Measurements from ENCODE around the gene SLC2A14.
"Not testable (repeated sequence)": the region's sequence is repeated elsewhere in the genome, so short reads cannot be mapped to it uniquely, and the experiment has no call there.

The SLC2A14 gene

DNA sequence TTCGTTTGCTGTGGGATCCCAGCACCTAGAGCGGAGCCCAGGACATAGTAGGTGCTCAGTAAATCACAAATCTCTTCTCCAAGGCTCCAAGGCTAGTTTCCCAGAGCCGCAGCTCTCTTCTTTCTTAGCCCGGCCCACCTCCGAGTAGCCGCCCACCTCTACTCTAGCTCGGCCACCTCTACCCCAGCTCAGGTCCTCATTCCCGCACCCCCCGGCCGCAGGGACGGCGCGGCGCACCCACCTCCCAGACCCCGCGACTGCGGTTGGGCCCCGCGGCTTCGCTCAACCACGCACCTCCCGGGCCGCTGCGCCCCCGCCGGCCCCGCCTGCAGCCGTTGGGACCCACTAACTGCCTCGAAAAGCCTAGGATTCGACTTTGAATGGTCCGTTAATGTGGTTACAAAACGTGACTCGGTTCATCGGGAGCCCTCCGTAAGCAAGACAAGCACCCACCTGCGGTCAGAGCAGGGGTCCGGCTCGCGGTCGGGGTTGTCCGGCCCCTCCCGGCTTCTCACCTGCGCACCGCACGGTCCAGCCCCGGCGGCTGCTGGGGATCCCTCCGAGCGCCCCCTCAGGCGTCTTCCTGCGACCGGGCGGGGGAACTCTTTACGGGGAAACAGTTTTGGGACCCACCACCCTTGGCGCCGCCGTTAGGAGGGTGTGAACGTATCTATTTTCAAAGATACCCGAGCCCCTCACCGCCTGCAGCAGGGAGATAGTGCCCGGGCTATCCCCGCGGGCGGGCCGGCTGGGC, at the start of gene SLC2A14:
Gene SLC2A14, minus strand, starts transcription at position 350 of the 754 bp plus-strand sequence. CDS start 3,035 bp downstream, outside the sequence.
- DNase-seq = no peak

DNA sequence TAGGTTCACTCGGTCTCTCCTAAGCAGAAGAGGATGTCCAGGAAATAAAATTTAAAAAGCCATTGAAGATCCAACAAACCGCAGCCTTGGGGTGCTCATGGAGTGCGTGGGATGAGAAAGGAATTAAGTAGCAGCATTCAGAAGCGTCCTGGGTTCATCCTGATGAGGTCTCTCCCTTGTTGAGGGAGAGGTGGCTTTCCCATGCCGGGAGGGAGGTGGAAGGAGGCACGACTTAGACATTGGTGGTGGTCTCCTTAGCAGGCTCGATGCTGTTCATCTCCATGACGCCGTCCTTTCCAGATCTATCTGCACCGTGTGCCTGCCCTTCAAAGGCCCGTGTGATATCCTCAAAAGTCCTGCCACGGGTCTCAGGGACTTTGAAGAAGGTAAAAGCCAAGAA, 48.5 kb upstream of the SLC2A14 start:
- not testable (repeated sequence) for DNase-seq

DNA sequence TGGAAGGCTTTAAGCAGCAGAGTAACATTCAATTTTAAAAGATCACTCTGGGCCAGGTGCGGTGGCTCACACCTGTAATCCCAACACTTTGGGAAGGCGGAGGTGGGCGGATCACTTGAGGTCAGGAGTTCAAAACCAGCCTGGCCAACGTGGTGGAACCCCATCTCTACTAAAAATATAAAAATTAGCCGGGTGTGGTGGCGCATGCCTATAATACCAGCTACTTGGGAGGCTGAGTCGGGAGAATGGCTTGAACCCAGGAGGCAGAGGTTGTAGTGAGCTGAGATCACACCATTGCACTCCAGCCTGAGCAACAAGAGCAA, 45.5 kb upstream of the SLC2A14 start:
- not testable (repeated sequence) for DNase-seq

- no peak for DNase-seq
These were observed 44.9 kb upstream of the SLC2A14 start for GRCh38 chr12:7917392-7918267.

DNA sequence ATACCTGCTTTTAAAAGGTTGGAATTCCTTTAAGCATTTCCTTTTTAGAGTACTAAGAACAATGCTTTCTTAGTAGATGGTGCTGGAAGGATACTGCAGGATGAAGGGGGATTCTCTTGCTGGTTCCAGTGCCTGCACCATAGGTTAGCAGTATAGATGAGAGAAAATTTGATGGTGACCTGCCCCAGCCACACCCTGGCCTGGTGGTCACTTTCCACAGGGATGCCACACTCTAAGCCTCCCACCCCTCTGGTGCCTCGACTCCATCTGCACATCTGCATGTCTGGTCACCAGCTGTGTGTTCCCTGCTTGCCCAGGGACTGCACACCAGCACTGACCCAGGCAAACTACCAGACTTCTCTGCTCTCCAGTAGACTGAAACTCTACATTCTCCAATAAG, 44.2 kb upstream of the SLC2A14 start:
- DNase-seq = no peak

DNA sequence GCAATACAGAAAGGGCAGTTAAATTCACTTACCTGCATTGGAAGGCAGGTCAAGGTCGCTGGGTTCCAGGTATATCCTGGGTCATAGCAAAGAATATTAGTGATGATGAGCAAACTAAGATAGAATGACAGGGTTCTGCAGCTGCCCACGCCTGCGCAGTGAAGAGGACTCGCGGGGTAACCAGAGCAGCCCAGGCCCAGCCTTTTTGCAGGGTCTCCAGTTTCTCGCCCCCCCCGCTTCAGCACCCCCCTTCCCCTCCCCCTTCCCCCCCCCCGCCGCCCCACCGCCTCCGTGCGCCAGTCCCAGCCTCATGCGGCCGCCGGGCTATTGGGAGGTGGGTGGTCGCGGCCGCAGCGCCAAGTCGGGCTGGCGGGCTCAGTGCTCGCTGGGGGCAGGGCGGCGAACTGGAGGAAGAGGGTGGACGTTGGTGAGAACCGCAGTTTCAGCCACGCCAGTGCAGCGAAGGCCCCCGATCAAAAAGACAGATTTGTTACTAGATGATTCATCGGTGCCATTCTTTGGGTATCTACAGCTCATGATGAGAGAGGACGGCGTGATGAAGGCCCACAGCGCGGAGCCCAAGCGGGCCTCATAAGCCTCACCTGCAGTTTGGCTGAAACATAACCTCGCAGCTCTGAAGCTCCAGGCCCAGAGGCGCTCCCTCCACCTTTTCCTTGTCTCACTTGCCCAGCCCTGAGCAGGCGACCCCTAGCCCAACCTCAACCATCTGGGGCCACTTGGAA, 43.1 kb upstream of the SLC2A14 start:
- DNase-seq = no peak

- not testable (repeated sequence) for DNase-seq
These were observed 37.4 kb upstream of the SLC2A14 start for GRCh38 chr12:7910106-7910505.

DNA sequence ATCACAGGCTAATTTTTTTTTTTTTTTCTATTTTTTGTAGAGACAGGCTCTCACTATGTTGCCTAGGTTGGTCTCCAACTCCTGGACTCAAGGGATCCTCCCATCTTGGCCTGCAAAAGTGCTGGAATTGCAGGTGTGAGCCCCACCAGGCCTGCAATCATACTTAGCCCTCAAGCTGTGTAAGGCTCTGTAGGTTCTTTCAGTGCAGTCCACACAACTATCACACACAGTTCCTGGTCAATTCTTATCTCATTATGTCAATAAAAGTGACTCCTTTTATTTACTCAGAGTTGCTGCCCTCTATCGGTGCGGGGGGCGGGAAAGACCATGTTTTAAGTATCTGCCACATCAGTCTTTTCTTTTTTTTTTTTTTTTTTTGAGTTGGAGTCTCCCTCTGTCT, 34.3 kb upstream of the SLC2A14 start:
- peak; percentile 61 for DNase-seq

GRCh38 chr12:7906303-7906702, 33.6 kb upstream of the SLC2A14 start:
- DNase-seq = not testable (repeated sequence)

GRCh38 chr12:7905600-7906125, 32.9 kb upstream of the SLC2A14 start:
- DNase-seq = not testable (repeated sequence)

GRCh38 chr12:7905071-7905470, 32.4 kb upstream of the SLC2A14 start:
- peak; percentile 11 for DNase-seq

GRCh38 chr12:7902416-7902815, 29.7 kb upstream of the SLC2A14 start:
- DNase-seq = not testable (repeated sequence)

DNA sequence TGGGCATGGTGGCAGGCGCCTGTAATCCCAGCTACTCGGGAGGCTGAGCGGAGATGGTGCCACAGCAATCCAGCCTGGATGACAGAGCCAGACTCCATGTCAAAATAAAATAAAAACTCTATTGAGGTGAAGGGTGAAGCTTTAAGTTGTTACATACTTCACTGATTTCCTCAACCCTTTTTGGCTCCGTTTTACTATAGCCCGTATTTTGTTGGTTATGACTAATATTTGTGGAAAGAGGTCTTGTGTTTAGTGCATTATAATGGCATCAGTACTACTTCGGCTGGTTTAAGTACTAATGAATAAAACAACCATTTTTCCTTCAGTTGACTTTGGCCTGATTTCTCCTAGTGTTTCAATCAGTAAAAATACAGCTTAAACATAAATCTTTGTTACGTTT, 27.0 kb upstream of the SLC2A14 start:
- DNase-seq = no peak

GRCh38 chr12:7896726-7897125, 24.0 kb upstream of the SLC2A14 start:
- not testable (repeated sequence) for DNase-seq

DNA sequence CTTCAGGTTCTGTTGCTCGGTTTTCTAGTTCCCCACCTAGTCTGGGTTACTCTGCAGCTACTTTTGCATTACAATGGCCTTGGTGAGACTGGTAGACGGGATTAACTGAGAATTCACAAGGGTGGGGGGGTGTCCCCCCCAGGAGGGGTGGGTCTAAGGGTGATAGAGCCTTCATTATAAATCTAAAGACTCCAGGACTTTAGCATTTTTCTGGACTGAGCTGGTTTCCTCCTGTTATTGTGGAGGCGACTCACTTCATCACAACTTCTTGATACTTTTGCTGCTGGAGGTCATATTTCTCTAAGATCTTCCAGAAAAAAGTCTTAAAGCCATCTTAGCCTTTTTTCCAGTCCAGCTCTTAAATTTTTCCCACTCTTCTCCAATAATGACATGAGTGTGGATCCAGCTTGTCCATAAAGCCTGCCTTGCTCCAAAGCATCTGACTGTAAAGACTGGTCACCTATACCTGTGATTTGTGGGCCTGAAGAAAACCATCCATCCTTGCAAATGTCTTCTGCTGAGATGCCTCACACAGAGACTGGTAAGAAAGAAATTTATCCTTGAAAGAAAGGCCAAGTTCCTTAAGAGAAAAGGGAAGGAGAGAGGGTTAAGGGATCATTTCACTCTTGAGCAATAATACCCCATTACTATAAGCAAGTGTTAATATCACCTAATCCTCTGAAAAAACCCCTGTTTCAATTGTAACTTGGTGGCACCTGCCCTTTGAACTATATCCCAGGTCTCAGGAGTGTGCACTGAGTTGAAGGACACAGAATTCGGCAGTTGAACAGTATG, 19.7 kb upstream of the SLC2A14 start:
- no peak for DNase-seq

DNA sequence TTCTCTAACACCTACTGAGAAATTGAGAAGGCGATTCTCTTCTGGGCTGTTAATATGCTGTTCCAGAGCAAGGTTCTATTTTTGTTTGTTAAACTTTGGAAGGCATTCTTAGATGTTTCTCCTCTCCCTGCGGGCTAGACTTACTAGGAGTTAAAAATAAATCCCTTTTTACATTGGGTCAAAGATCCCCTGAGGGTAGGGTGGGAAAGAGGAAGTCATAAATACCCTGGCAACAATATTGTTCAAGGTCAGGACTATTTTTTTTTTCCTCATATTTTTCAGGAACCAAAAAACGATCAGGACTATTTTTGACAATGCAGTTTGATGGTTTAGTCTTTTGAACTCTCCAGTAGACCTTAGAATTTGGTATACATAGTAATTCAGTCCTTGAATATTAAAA, 12.0 kb upstream of the SLC2A14 start:
- no peak for DNase-seq

DNA sequence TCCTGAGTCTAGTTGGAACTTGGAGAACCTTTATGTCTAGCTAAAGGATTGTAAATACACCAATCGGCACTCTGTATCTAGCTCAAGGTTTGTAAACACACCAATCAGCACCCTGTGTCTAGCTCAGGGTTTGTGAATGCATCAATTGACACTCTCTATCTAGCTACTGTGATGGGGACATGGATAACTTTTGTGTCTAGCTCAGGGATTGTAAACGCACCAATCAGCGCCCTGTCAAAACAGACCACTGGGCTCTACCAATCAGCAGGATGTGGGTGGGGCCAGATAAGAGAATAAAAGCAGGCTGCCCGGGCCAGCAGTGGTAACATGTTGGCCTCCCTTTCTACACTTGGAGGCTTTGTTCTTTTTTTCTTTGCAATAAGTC, 9.0 kb upstream of the SLC2A14 start:
- not testable (repeated sequence) for DNase-seq

DNA sequence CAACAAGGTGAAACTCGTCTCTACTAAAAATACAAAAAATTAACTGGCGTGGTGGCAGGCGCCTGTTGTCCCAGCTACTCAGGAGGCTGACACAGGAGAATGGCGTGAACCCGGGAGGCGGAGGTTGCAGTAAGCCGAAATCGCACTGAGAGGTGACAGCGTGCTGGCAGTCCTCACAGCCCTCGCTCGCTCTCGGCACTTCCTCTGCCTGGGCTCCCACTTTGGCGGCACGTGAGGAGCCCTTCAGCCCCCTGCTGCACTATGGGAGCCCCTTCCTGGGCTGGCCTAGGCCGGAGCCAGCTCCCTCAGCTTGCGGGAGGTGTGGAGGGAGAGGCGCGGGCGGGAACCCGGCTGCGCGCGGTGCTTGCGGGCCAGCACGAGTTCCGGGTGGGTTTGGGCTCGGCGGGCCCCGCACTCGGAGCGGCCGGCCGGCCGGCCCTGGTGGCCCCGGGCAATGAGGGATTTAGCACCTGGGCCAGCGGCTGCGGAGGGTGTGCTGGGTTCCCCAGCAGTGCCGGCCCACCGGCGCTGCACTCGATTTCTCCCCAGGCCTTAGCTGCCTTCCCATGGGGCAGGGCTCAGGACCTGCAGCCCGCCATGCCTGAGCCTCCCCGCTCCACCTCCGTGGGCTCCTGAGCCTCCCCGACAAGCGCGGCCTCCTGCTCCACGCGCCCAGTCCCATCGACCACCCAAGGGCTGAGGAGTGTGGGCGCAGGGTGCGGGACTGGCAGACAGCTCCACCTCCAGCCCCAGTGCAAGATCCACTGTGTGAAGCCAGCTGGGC, 8.4 kb upstream of the SLC2A14 start:
- DNase-seq = not testable (repeated sequence)

DNA sequence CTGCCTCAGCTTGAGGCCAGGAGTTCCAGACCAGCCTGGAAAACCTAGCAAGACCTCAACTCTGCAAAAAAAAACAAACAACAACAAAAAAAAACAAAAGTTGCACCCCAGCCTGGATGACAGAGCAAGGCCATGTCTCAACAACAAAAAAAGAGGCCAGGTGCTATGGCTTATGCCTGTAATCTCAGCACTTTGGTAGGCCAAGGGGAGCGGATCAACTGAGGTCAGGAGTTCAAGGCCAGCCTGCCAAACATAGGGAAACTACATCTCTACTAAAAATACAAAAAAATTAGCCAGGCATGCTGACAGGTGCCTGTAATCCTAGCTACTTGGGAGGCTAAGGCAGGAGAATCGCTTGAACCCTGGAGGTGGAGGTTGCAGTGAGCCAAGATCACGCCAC, 6.5 kb upstream of the SLC2A14 start:
- no peak for DNase-seq

DNA sequence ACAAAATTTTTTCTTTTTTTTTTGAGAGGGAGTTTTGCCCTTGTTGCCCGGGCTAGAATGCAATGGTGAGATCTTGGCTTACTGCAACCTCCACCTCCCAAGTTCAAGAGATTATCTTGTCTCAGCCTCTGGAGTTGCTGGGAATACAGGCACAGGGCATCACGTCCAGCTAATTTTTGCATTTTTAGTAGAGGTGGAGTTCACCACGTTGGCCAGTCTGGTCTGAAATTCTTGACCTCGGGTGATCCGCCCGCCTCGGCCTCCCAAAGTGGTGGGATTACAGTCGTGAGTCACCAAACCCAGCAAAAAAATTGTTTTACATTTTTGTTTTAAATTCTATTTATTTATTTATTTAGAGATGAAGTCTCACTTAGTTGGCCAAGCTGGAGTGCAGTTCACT, 4.7 kb upstream of the SLC2A14 start:
- no peak for DNase-seq

DNA sequence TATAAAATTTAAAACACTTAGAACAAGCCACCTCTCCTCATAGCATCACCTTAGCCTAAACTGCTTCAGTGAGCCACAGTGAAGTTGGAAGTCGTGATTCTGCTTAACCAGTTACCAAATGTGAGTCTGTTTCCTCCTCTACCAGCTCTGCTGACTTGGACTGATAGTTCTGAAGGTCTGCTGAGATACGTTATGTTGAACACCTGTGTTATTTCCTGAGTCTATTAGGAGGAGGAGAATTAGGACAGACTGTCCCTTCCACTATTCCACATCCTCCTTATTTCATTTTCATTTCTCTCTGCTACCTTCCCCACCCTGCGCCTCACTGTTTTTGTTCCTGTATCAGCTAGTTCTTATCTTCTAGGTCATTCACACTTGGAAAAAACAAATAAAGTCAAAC, 2.4 kb downstream of the SLC2A14 start:
- no peak for DNase-seq

DNA sequence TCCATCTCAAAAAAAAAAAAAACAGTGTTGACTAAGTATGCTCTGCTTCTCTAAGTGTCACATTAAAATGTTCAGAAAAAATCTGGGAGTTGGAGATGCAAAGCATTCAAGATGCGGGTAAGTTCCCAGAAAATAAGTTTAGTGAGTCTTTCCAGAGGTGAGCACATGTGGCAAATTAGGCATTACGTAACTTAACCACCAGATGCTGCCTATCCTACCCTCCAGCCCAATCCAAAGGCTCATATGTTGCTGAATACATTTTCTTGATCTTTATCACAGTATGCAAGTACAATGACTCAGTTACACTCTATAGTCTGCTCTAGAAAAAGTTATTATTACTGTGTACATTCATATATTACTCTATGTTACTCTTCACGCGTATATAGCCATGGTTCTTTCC, 3.6 kb downstream of the SLC2A14 start:
- DNase-seq = no peak
